Natural killer cell (primary cell): ENCODE data around the gene MRE11. TPM values are rescaled to one million over a fixed set of nuclear protein-coding genes. Genes with fewer than 3 reads are reported as not detected.

ENCODE experiments used
- ATAC-seq, 3 donors: fragments of 150-1000 bp in 2 of 3; fragments of 200-7000 bp in 1 of 3; cut with Tn5 transposase; 1 replicate in 1 of 3; 2 replicates in 2 of 3; pipeline ENCODE4 v1.10.0; 2021; ENCODE audit warnings: mild to moderate bottlenecking in 2 of 3, moderate library complexity in 2 of 3
- DNase-seq, 2 donors: peaks; one replicate each; pipeline versions ENCODE4 v3.0.0 to v3.0.0-alpha.2; 2013 to 2021; ENCODE audit warnings: mixed read lengths in 1 of 2
- H3K27ac ChIP-seq: one replicate; pipeline ENCODE4 v1.5.1; 2013; ENCODE audit warnings: mild to moderate bottlenecking, low read length
- H3K27me3 ChIP-seq: one replicate; pipeline ENCODE4 v1.6.1; 2013; ENCODE audit warnings: low read length; ENCODE audit not compliant: control insufficient read depth, insufficient read depth
- H3K36me3 ChIP-seq: one replicate; pipeline ENCODE4 v1.6.1; 2013; ENCODE audit warnings: low read length; ENCODE audit not compliant: control insufficient read depth, insufficient read depth
- H3K4me1 ChIP-seq: one replicate; pipeline ENCODE4 v1.6.1; 2013; ENCODE audit warnings: low read length; ENCODE audit not compliant: control insufficient read depth, insufficient read depth
- H3K4me3 ChIP-seq: one replicate; pipeline ENCODE4 v1.5.1; 2013; ENCODE audit warnings: low read length
- H3K9me3 ChIP-seq: one replicate; pipeline ENCODE4 v1.6.1; 2013; ENCODE audit warnings: low read length; ENCODE audit not compliant: control insufficient read depth, insufficient read depth
- H3K27ac Mint-ChIP-seq, 2 donors: one replicate each; pipeline ENCODE4 v1.8.0; 2022; ENCODE audit warnings: mild to moderate bottlenecking in 2 of 2, mixed read lengths in 2 of 2, moderate library complexity in 1 of 2
- H3K27me3 Mint-ChIP-seq, 2 donors: one replicate each; pipeline ENCODE4 v1.8.0; 2022; ENCODE audit warnings: low read depth in 2 of 2, mixed read lengths in 2 of 2
- H3K36me3 Mint-ChIP-seq: one replicate; pipeline ENCODE4 v1.8.0; 2022; ENCODE audit warnings: mixed read lengths
- H3K4me1 Mint-ChIP-seq, 2 donors: one replicate each; pipeline ENCODE4 v1.8.0; 2022; ENCODE audit warnings: mixed read lengths in 2 of 2
- H3K4me3 Mint-ChIP-seq: one replicate; pipeline ENCODE4 v1.8.0; 2022; ENCODE audit warnings: mild to moderate bottlenecking, moderate library complexity, mixed read lengths
- H3K9me3 Mint-ChIP-seq, 2 donors: one replicate each; pipeline ENCODE4 v1.8.0; 2022; ENCODE audit warnings: mixed read lengths in 2 of 2
- WGBS: methylation state at CpG from one replicate; pipeline ENCODE4 v1.1.7; 2013; ENCODE audit warnings: missing lambda C conversion rate; ENCODE audit not compliant: insufficient coverage; 5-methylcytosine and 5-hydroxymethylcytosine counted together
- intact Hi-C: fragments of 100-400 bp; cut with micrococcal nuclease; formaldehyde crosslinking; loops from one replicate; pipeline ENCODE4 v1.14.2; 2022
- total RNA-seq, 4 donors: library from RNA; stranded (reverse); fragments of 120-200 nt in 1 of 4; gene quantifications; one replicate each; pipeline versions ENCODE4 v1.2.3 to v1.2.4, GENCODE V29; 2013 to 2022
- TF ChIP-seq, protein P1 (sequence below): fragments of 200-600 bp; IDR thresholded peaks from one replicate; pipeline ENCODE4 v1.8.0; 2022; ENCODE audit warnings: antibody characterized with exemption

The MRE11 gene
- total RNA-seq, 3 donors from 2014 or later (not counting 1 experiment from before 2014, with no cell fraction given): 42.1 to 45.2 (median 43.8) TPM

DNA sequence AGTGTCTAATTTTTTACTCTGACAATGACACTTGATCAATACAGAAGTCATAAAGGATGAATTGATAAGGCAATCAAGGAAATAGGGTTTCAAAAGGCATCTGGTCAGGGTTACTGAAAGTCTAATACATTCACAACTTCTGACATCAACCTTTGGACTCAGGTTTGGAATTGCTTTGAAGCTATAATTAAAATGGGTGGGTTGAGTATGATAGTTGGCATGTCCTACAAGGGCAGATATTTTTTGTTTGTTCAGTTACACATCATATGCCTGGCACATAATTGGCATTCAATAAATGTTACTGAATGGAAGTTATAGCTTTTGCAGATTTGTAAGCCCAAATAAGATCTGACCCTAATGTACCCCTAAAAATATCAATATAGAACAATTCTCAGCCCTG, 42.7 kb upstream of the MRE11 start:
- TF ChIP-seq, protein P1, sequence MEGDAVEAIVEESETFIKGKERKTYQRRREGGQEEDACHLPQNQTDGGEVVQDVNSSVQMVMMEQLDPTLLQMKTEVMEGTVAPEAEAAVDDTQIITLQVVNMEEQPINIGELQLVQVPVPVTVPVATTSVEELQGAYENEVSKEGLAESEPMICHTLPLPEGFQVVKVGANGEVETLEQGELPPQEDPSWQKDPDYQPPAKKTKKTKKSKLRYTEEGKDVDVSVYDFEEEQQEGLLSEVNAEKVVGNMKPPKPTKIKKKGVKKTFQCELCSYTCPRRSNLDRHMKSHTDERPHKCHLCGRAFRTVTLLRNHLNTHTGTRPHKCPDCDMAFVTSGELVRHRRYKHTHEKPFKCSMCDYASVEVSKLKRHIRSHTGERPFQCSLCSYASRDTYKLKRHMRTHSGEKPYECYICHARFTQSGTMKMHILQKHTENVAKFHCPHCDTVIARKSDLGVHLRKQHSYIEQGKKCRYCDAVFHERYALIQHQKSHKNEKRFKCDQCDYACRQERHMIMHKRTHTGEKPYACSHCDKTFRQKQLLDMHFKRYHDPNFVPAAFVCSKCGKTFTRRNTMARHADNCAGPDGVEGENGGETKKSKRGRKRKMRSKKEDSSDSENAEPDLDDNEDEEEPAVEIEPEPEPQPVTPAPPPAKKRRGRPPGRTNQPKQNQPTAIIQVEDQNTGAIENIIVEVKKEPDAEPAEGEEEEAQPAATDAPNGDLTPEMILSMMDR: no peak
- Histone ChIP-seq H3K27me3 (peaks cover 4% of the 10 kb centered on the region), H3K36me3 (no peaks in the 10 kb centered on the region), H3K4me3 (no peak overlapping the region), H3K9me3 (no peaks in the 10 kb centered on the region), H3K4me1 (no peaks in the 10 kb centered on the region), H3K27ac (no peak overlapping the region)
- Mint-ChIP-seq H3K4me1 (no peaks in the 10 kb centered on the region), H3K36me3 (no peaks in the 10 kb centered on the region), H3K9me3 (no peaks in the 10 kb centered on the region), H3K27me3 (peaks cover 23 to 64% of the 10 kb centered on the region in 2 donors), H3K4me3 (no peak overlapping the region), H3K27ac (no peak overlapping the region)
- DNase-seq (no peak), ATAC-seq (no peak)
- intact Hi-C loops: no loop called here

DNA sequence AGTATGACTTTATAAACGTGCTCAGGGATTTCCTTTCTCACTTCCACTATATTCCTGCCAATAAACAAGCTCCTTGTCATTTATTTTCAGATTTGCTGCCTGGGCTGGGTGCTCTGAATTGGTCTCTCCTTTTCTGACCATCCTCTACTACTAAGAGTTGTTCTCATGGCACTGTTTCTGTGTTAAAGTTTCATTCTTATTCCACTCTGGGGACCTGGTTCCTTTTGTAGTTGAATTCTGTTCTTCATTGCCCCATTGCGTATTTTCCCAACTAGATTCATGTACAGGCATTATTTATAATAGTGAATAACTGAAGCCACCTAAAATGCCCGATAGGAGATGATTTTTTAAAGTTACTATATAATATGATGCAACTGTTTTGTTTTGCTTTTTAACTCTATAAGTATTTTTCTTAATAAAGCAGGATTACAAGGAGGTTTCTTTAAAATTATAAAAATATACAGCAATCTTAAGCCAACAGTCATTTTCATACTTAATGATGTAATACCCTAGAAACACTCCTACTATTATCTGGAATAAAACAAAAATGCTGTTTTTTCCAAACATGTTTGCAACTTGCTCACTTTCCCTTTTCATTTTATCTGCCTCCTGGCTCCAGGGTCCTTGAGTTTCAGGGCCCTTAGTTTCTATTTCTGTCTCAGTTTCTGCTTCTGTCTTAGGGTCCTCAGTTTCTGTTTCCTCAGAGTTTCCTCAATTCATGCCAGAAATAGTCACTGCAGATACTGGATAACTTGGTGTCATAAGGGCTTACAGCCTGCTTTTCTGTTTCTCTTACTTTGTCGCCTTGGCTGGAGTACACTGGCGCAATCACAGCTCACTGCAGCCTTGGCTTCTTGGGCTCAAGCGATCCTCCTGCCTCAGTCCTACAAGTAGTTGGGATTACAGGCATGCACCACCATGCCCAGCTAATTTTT, 40.3 kb upstream of the MRE11 start:
- no peak overlapping the region for H3K27ac Mint-ChIP-seq
- H3K4me1 ChIP-seq: no peaks in the 10 kb centered on the region
- H3K36me3 ChIP-seq: no peaks in the 10 kb centered on the region
- H3K9me3 Mint-ChIP-seq: no peaks in the 10 kb centered on the region
- no peaks in the 10 kb centered on the region for H3K4me1 Mint-ChIP-seq
- DNase-seq (no peak), ATAC-seq (no peak)
- H3K36me3 Mint-ChIP-seq: no peaks in the 10 kb centered on the region
- H3K4me3 Mint-ChIP-seq: no peak overlapping the region
- H3K27me3 ChIP-seq: peaks cover 4% of the 10 kb centered on the region
- intact Hi-C loops: no loop called here
- TF ChIP-seq, protein P1: no peak
- H3K4me3 ChIP-seq: no peak overlapping the region
- H3K27ac ChIP-seq: no peak overlapping the region
- 80% methylated on average over 4 of the region's 6 CpGs for WGBS
- H3K27me3 Mint-ChIP-seq: peaks cover 22 to 70% of the 10 kb centered on the region in 2 donors
- no peaks in the 10 kb centered on the region for H3K9me3 ChIP-seq

DNA sequence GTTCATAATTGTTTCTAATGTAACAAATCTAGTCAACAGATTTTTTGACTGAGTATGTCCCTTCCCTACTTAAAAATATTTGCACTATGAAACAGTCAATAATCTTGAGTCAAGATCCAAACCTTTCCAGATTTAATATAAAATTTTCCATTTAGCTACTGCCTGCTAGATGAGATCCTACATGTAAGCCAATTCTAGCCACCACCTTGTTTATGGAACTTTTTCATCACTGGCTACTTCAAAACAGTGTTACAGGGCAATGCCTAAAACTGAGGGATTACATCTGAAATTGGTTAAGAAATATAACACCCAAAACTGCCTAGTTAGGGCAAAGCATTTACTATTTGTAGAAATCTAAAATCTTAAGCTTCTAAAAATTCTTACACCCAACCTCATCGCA, 39.6 kb upstream of the MRE11 start:
- H3K9me3 Mint-ChIP-seq: no peaks in the 10 kb centered on the region
- H3K27ac ChIP-seq: no peak overlapping the region
- no peaks in the 10 kb centered on the region for H3K9me3 ChIP-seq
- ATAC-seq (no peak), DNase-seq (no peak)
- no peaks in the 10 kb centered on the region for H3K36me3 ChIP-seq
- WGBS: no CpG with 5 or more reads among the region's 1 CpG
- peaks cover 23 to 77% of the 10 kb centered on the region in 2 donors for H3K27me3 Mint-ChIP-seq
- no peak overlapping the region for H3K27ac Mint-ChIP-seq
- H3K4me1 ChIP-seq: no peaks in the 10 kb centered on the region
- TF ChIP-seq, protein P1: no peak
- H3K36me3 Mint-ChIP-seq: no peaks in the 10 kb centered on the region
- intact Hi-C loops: no loop called here
- peaks cover 4% of the 10 kb centered on the region for H3K27me3 ChIP-seq
- no peak overlapping the region for H3K4me3 Mint-ChIP-seq
- H3K4me3 ChIP-seq: no peak overlapping the region
- no peaks in the 10 kb centered on the region for H3K4me1 Mint-ChIP-seq

DNA sequence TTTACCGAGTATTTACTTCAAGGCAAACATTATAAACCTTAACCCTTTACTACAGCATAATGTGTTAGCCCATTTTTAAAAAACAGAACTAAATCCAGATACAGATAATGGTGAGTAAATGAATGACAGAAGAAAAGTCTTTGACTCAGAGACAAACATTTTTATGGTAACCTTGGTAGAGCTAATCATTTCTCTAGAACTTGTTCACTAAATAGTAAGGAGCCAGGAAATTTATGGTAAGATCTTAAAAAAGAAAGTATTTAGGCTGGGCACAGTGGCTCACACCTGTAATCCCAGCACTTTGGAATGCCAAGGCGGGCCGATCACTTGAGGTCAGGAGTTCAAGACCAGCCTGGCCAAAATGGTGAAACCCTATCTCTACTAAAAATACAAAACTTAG, 38.6 kb upstream of the MRE11 start:
- Mint-ChIP-seq H3K4me3 (no peak overlapping the region), H3K27ac (no peak overlapping the region), H3K9me3 (no peaks in the 10 kb centered on the region), H3K4me1 (no peaks in the 10 kb centered on the region), H3K36me3 (no peaks in the 10 kb centered on the region), H3K27me3 (peaks cover 24 to 83% of the 10 kb centered on the region in 2 donors)
- Histone ChIP-seq H3K27me3 (peaks cover 4% of the 10 kb centered on the region), H3K9me3 (no peaks in the 10 kb centered on the region), H3K27ac (no peak overlapping the region), H3K4me1 (no peaks in the 10 kb centered on the region), H3K36me3 (no peaks in the 10 kb centered on the region), H3K4me3 (no peak overlapping the region)
- 95% methylated on average over 2 of the region's 3 CpGs for WGBS
- intact Hi-C loops: no loop called here
- no peak for ATAC-seq
- DNase-seq: no peak
- TF ChIP-seq, protein P1: no peak
